GM21367 (cell line): ENCODE data around the gene SPARC.
A peak's percentile ranks its signal among the peaks of the same experiment; 100 is the strongest.

Experiments
- ATAC-seq: cut with Tn5 transposase; IDR thresholded peaks from one replicate; pipeline ENCODE4 v1.9.1; 2021; ENCODE audit not compliant: unreplicated experiment

Gene SPARC

DNA sequence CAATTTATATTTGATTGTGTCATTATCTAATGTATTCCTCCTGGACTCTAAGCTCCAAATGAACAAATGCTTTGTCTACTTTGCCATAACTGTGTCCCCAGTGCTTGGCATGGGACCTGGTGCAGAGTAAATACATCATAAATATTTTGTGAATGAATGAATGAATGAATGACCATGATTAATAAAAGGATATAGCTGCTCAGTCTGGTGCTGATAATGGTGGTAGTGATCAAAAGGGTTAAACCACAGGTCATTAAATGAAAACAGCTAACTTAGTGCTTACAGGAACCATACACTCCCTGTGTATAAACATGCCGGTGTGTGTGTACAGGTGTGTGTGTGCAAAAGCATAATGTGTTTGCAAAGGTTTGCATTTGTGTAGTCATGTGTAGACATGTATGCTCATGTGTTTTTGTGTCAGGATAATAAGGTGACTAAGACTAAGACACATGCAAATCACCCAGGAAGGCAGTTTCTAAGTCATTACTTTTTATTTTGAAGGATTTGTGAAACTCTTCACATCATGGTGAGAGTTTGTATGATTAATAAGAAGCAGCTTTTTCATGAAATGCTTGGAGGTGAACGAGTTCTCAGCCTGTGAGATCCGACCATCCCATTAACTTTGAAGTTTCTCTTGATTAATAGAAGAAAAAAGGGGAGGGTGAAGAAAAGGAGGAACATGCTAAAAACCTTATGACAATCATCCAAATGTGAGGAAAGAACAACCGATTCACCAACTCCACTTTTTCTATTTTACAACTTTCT, 24.6 kb downstream of the SPARC start:
- ATAC-seq = peak; percentile 67

- no peak for ATAC-seq
Measured at GRCh38 chr5:151660616-151661495, 25.9 kb downstream of the SPARC start.

DNA sequence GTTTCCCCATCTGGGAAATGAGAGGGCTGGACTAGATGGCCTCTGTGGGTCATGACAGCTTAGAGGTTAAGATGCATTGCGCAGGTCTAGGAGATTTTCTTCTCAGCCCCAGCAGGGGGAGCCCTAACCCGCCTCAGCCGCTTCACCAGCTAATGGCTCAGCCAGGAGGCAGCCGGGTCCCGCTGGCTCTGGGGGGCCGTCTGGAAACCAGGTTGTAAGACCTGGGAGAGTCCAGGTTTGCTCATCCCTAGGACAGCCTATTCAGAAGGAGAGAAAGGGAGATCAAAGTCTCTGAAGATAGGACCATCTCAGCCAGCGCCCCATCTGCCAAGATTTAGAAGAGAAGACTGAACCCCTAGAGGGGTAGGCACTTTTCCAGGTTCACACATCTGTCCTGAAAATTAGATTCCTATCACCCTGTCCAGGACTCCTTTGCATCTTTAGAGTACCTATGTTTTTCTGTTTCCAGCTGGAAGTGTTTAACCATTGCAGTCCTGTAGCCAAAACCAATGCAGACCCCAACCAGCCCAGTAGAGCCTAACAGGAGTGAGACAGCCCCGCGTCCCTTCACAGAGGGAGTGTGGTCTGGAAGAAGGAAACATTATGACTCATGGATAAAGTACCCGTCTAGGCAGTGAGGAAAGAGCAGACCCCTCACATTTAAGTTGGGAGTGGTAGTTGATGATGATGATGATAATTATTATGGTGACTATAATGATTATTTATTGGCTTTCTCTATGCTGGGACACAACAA, 27.5 kb downstream of the SPARC start:
- peak; percentile 48 for ATAC-seq

DNA sequence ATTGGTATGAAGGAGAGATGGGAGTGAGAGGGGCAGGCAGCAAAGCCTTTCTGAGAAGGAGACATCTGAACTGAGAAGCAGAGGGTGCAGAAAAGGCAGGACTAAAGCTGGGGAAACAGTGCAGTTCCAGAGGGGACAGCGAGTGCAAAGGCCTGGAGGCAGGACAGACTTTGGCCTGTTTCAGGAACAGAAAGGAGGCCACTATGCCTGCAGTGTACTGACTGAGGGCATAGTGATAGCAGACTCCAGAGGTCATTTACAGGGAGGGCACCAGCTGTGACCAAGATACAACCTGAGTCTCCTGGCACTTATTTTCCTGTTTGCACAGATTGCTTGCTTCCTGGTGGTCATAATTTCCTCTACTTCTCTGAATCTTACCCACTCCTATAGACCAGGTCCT, 29.6 kb downstream of the SPARC start:
- no peak for ATAC-seq

GRCh38 chr5:151656311-151656710, 30.4 kb downstream of the SPARC start:
- ATAC-seq = no peak

- peak; percentile 97 for ATAC-seq
Measured at GRCh38 chr5:151651997-151652645, 34.6 kb downstream of the SPARC start.

DNA sequence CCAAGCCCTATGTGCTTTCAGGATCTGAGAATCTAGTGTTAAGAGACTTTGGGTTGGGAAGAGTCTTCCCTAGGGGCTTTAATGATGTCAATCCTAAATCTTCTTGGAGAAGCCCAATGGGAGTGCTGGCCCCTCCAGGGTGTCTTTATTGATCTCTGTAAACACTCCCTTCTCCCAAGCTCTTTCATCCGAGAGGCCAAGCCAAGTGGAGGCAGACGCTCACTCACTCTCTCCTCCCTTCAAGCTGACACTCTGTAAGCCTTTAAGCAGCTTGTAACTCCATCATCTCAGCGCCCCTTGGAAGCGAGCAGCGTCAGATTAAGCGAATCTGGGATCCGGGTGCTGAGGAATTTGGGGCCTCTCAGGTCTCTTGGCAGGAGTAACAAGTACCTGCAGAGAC, 37.7 kb downstream of the SPARC start:
- no peak for ATAC-seq

- ATAC-seq = no peak
Measured at GRCh38 chr5:151648089-151648488, 38.6 kb downstream of the SPARC start.

DNA sequence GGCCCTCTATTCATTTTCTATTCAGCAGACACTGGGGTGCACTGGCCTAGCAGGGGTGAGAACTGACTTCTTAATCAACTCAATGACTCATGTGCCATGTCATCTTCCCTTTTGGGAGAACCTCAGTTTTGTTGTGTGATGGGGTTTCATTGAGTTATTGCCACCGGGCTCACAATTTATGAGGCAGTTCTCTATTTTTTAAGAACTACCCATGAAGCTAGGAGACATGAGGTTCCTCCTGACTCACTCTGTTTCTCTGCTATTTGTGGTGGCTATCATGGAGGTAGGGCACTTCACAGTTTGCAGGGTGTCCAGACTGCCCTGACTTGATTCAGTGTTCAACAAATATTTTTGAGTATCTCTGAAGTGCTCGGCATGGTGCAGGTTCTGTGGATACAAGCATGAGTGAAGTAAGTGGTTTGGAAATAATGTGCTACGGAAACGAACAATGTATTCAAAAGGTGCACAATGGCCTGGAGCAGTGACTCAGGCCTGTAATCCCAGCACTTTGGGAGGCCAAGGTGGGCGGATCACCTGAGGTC, 39.3 kb downstream of the SPARC start:
- no peak for ATAC-seq

DNA sequence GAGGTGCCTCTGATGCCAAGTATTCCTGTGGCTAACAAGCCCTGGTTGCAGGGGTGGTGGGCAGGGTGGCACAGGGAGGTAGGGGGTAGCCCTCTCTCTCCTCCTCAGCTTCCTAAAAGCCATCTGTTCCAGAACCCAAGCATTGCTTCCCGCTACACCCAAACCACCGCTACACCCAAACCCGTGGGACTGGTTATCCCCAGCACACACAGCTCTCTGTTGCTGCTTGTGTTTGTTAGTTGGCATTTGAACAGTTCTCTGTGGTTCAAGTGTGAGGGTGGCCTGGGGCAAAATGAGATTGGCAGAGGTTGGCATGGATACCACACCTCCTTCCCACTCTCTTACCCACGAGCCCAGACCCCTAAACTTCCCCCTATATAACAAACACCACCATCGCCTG, 40.4 kb downstream of the SPARC start:
- no peak for ATAC-seq

- no peak for ATAC-seq
Measured at GRCh38 chr5:151643388-151643787, 43.3 kb downstream of the SPARC start.

- no peak for ATAC-seq
Measured at GRCh38 chr5:151642472-151643140, 44.1 kb downstream of the SPARC start.

DNA sequence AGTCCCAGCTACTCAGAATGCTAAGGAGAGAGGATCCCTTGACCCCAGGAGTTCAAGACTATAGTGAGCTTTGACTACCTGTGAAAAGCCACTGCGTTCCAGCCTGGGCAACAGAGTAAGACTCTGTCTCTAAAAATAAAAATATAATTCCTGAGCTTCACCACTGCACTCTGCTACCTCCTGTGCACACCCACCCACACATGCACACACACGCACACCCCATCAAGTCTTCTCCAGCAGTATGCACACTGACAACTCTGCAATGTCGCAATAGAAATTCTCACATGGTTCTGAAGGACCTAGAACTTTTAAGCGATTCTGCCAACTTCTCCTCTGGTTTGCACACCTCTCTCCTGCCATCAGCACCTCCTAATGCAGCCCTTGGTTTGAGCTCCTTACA, 48.1 kb downstream of the SPARC start:
- ATAC-seq = no peak

DNA sequence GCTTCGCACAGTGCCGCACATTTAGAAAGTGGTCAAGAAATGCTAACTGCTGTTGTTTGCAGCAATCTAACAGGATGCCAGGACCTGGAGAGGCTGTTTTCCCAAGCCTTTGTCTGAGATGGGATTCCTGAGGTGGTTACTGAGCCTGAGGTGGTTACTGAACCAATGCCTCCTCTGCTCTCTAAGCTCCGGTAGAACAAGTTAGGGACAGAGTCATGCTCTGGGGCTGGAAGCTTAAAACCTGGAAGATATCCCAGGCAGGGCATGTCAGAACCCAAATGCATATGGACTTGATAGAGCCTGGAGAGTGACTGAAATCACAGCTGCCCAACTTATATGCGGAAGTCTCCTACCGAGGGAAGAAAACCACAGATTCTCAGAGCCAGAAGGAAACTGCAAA, 49.0 kb downstream of the SPARC start:
- no peak for ATAC-seq

- ATAC-seq = no peak
Measured at GRCh38 chr5:151633892-151634291, 52.8 kb downstream of the SPARC start.

DNA sequence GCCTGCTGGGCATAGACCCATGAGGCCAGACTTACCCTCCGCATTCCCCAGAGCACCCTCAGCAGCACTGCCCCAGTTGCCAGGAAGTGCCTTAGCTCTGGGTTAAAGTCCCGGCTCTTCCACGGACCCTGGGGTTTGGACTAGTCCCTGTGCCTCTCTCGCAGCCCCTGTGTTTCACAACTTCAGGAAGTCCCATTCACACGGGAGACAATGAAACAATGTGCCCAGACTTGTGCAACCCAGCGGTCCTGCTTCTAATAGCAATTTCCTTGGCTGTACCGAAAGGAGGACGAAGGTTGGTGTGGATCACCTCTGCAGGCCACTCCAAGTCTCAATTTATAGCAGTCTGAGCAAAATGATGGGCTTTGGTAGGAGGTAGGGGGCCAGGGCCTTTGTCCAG, 53.8 kb downstream of the SPARC start:
- ATAC-seq = no peak

DNA sequence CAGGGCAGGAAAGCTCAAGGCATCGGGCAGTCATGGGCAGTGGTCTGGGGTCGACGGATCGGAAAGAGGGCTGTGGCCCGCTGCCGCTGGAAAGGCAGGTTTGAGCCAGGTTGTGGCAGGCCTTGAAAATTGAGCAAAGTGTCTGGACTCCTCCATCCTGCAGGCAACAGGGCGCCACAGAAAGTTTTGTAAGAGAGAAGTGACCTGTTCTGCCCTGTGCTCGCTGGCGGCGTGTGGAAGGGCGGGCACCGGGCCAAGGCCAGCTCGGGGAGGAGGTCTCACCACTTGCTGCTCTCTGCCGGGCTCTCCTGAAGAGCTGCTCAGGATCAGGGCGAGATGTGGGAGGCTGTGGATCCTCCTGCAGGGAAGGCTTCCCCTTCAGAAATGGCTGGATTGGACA, 54.2 kb downstream of the SPARC start:
- no peak for ATAC-seq

DNA sequence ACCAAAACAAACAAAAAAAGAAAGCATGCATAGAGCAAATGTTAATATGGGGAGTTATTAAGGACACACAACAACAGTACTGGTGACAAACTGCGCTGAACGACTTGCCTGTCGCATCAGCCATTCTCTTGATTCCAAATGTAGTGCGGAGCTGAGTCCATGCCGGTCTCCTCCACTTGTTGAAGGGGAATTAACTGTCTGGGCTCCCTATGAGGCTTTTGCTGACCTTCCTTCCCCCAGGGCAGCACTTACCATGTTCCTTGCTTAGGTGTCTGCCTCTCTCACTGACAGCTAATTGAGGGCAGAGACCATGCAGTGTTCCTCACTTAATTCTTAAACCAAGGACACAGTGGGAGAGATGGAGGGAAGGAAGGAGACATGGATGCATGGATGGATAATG, 54.8 kb downstream of the SPARC start:
- no peak for ATAC-seq

DNA sequence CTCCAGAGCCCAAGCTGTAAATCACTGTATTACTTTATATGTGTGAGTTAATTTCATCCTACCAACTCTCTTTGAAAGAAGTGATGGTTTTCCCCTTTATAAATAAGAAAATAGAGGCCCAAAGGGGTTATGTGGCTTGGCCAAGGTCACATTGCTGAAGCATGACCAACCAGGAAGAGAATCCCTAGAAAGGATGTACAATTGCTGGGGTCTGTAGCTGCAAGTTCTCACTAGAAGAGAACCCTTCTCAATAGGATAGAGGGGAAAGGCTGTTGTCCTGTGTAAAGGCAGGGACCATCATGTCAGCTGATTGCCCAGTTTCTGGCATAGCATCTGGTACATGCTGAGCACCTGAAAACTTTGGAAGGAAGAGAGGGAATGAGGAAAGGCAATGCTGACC, 56.6 kb downstream of the SPARC start:
- ATAC-seq = no peak

GRCh38 chr5:151628112-151628823, 58.4 kb downstream of the SPARC start:
- ATAC-seq = no peak
